Natural killer cell (primary cell): Measurements from ENCODE around the gene CNDP2. TPM values are rescaled to one million over a fixed set of nuclear protein-coding genes. Genes with fewer than 3 reads are reported as not detected.

Source experiments
- ATAC-seq, 3 donors: fragments of 150-1000 bp in 2 of 3; fragments of 200-7000 bp in 1 of 3; cut with Tn5 transposase; 1 replicate in 1 of 3; 2 replicates in 2 of 3; pipeline ENCODE4 v1.10.0; 2021; ENCODE audit warnings: mild to moderate bottlenecking in 2 of 3, moderate library complexity in 2 of 3
- DNase-seq, 2 donors: peaks; one replicate each; pipeline versions ENCODE4 v3.0.0 to v3.0.0-alpha.2; 2013 to 2021; ENCODE audit warnings: mixed read lengths in 1 of 2
- H3K27ac ChIP-seq: one replicate; pipeline ENCODE4 v1.5.1; 2013; ENCODE audit warnings: mild to moderate bottlenecking, low read length
- H3K27me3 ChIP-seq: one replicate; pipeline ENCODE4 v1.6.1; 2013; ENCODE audit warnings: low read length; ENCODE audit not compliant: control insufficient read depth, insufficient read depth
- H3K36me3 ChIP-seq: one replicate; pipeline ENCODE4 v1.6.1; 2013; ENCODE audit warnings: low read length; ENCODE audit not compliant: control insufficient read depth, insufficient read depth
- H3K4me1 ChIP-seq: one replicate; pipeline ENCODE4 v1.6.1; 2013; ENCODE audit warnings: low read length; ENCODE audit not compliant: control insufficient read depth, insufficient read depth
- H3K4me3 ChIP-seq: one replicate; pipeline ENCODE4 v1.5.1; 2013; ENCODE audit warnings: low read length
- H3K9me3 ChIP-seq: one replicate; pipeline ENCODE4 v1.6.1; 2013; ENCODE audit warnings: low read length; ENCODE audit not compliant: control insufficient read depth, insufficient read depth
- H3K27ac Mint-ChIP-seq, 2 donors: one replicate each; pipeline ENCODE4 v1.8.0; 2022; ENCODE audit warnings: mild to moderate bottlenecking in 2 of 2, mixed read lengths in 2 of 2, moderate library complexity in 1 of 2
- H3K27me3 Mint-ChIP-seq, 2 donors: one replicate each; pipeline ENCODE4 v1.8.0; 2022; ENCODE audit warnings: low read depth in 2 of 2, mixed read lengths in 2 of 2
- H3K36me3 Mint-ChIP-seq: one replicate; pipeline ENCODE4 v1.8.0; 2022; ENCODE audit warnings: mixed read lengths
- H3K4me1 Mint-ChIP-seq, 2 donors: one replicate each; pipeline ENCODE4 v1.8.0; 2022; ENCODE audit warnings: mixed read lengths in 2 of 2
- H3K4me3 Mint-ChIP-seq: one replicate; pipeline ENCODE4 v1.8.0; 2022; ENCODE audit warnings: mild to moderate bottlenecking, moderate library complexity, mixed read lengths
- H3K9me3 Mint-ChIP-seq, 2 donors: one replicate each; pipeline ENCODE4 v1.8.0; 2022; ENCODE audit warnings: mixed read lengths in 2 of 2
- CTCF ChIP-seq: fragments of 200-600 bp; IDR thresholded peaks from one replicate; pipeline ENCODE4 v1.8.0; 2022; ENCODE audit warnings: antibody characterized with exemption
- WGBS: methylation state at CpG from one replicate; pipeline ENCODE4 v1.1.7; 2013; ENCODE audit warnings: missing lambda C conversion rate; ENCODE audit not compliant: insufficient coverage; 5-methylcytosine and 5-hydroxymethylcytosine counted together
- intact Hi-C: fragments of 100-400 bp; cut with micrococcal nuclease; formaldehyde crosslinking; loops from one replicate; pipeline ENCODE4 v1.14.2; 2022
- total RNA-seq, 4 donors: library from RNA; stranded (reverse); fragments of 120-200 nt in 1 of 4; gene quantifications; one replicate each; pipeline versions ENCODE4 v1.2.3 to v1.2.4, GENCODE V29; 2013 to 2022

CNDP2 gene
- total RNA-seq, 3 donors from 2014 or later (not counting 1 experiment from before 2014, with no cell fraction given): 147 to 167 (median 153) TPM

GRCh38 chr18:74534150-74534969, 38.2 kb downstream of the CNDP2 start, which contains the start of gene CNDP1:
TSS of gene CNDP1 (plus strand) at chr18:74534500. CDS start at chr18:74534668, 168 bp downstream.
- no peak within 1 kb of the TSS for H3K4me3 Mint-ChIP-seq
- Histone ChIP-seq H3K27me3 (no peaks in the 10 kb centered on the region), H3K27ac (no peak within 1 kb of the TSS), H3K9me3 (no peaks in the 10 kb centered on the region), H3K4me3 (no peak within 1 kb of the TSS), H3K4me1 (no peaks in the 10 kb centered on the region), H3K36me3 (no peaks in the 10 kb centered on the region)
- no peak for DNase-seq
- TF ChIP-seq CTCF: no peak
- no peaks in the 10 kb centered on the region for H3K9me3 Mint-ChIP-seq
- H3K4me1 Mint-ChIP-seq: no peaks in the 10 kb centered on the region
- intact Hi-C loops: no loop called here
- H3K36me3 Mint-ChIP-seq: no peaks in the 10 kb centered on the region
- H3K27me3 Mint-ChIP-seq: peaks cover 3 to 6% of the 10 kb centered on the region in 2 donors
- no peak for ATAC-seq
- H3K27ac Mint-ChIP-seq: no peak within 1 kb of the TSS
- WGBS: 89% methylated on average over 21 of the region's 21 CpGs

DNA sequence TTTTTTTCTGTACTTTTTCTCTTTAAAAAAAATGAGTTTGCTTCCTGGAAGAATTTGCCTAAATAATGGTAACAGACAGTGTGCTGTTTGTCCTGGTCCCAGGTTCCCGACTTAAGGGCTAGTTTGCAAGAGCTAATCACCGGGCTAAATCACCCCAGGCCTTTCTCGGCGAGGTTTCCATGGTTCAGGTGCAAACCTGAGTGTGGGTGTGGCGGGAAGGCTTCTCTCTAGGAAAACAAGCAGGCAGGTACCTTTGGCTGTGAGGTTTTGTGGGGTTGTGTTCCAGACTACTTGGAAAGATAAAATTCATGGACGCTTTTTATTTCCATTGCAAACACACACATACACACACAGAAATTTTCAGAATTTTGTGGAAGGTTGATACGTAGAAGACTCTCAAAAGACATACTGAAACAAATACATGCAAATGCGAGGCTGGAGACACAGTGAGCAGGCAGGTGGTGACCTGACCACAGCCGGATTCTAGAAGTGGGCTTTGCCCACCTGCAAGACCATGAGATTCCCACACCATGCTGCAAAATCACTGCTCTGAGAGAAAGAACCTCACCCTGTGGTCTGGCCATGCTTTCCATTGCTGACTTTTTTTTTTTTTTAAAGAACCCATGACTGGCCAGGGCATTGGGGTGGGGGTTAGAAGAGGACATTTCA, 39.0 kb downstream of the CNDP2 start:
- H3K4me1 ChIP-seq: no peaks in the 10 kb centered on the region
- H3K36me3 ChIP-seq: no peaks in the 10 kb centered on the region
- H3K9me3 ChIP-seq: no peaks in the 10 kb centered on the region
- Mint-ChIP-seq H3K9me3 (no peaks in the 10 kb centered on the region), H3K27me3 (peaks cover 3 to 6% of the 10 kb centered on the region in 2 donors), H3K36me3 (no peaks in the 10 kb centered on the region), H3K4me1 (no peaks in the 10 kb centered on the region), H3K4me3 (no peak overlapping the region), H3K27ac (no peak overlapping the region)
- TF ChIP-seq CTCF: no peak
- H3K4me3 ChIP-seq: no peak overlapping the region
- no peak overlapping the region for H3K27ac ChIP-seq
- intact Hi-C loops: no loop called here
- DNase-seq: no peak
- 75% methylated on average over 8 of the region's 9 CpGs for WGBS
- ATAC-seq: no peak
- no peaks in the 10 kb centered on the region for H3K27me3 ChIP-seq

GRCh38 chr18:74539289-74539688, 43.1 kb downstream of the CNDP2 start:
- no peak for ATAC-seq
- no peaks in the 10 kb centered on the region for H3K4me1 Mint-ChIP-seq
- no peaks in the 10 kb centered on the region for H3K27me3 ChIP-seq
- no peaks in the 10 kb centered on the region for H3K9me3 Mint-ChIP-seq
- TF ChIP-seq CTCF: no peak
- H3K36me3 ChIP-seq: no peaks in the 10 kb centered on the region
- H3K36me3 Mint-ChIP-seq: no peaks in the 10 kb centered on the region
- H3K9me3 ChIP-seq: no peaks in the 10 kb centered on the region
- no peaks in the 10 kb centered on the region for H3K27me3 Mint-ChIP-seq
- DNase-seq: no peak
- 93% methylated on average over 11 of the region's 11 CpGs for WGBS
- H3K4me1 ChIP-seq: peaks cover 11% of the 10 kb centered on the region
- H3K4me3 ChIP-seq: no peak overlapping the region
- no peak overlapping the region for H3K4me3 Mint-ChIP-seq
- intact Hi-C loops: no loop called here
- H3K27ac Mint-ChIP-seq: no peak overlapping the region
- H3K27ac ChIP-seq: no peak overlapping the region
